ENCODE results near the gene SLC5A8.

SLC5A8 gene, protein sequence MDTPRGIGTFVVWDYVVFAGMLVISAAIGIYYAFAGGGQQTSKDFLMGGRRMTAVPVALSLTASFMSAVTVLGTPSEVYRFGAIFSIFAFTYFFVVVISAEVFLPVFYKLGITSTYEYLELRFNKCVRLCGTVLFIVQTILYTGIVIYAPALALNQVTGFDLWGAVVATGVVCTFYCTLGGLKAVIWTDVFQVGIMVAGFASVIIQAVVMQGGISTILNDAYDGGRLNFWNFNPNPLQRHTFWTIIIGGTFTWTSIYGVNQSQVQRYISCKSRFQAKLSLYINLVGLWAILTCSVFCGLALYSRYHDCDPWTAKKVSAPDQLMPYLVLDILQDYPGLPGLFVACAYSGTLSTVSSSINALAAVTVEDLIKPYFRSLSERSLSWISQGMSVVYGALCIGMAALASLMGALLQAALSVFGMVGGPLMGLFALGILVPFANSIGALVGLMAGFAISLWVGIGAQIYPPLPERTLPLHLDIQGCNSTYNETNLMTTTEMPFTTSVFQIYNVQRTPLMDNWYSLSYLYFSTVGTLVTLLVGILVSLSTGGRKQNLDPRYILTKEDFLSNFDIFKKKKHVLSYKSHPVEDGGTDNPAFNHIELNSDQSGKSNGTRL

DNA sequence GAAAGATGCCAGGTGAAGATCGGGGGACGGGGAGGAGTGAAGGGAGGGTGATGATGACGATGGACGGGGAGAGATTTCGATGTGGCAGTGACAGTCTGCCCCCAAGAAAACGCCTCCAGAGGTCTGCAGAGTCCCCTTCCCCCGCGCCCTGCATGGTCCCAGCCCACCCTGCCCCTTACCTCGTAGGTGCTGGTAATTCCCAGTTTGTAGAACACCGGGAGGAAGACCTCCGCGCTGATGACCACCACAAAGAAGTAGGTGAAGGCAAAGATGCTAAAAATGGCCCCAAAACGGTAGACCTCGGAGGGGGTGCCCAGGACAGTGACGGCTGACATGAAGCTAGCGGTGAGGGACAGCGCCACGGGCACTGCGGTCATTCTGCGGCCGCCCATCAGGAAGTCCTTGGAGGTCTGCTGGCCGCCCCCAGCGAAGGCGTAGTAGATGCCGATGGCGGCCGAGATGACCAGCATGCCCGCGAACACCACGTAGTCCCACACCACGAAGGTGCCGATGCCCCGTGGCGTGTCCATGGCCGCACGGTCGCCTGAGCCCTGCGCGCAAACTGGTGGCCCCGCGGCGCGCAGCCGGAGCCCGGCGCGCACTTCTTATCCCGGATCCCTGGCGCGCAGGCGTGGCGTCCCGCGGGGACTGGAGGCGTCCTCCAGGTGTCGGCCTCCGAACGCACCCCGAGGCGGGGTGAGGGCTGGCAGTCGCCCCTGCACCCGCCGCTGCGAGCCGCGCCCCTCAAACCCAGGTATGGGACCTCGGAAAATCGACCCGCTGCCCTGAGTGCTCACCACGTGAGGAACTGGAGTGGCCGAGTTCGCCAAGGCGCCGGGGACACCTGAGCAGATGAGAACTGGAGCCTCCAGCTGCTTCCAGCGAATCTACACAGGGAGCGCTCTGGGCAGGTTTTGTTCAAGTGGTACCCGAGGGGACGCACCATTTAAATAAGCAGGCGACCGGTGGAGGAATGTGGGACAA, at the start of gene SLC5A8:
Gene SLC5A8 (minus strand): TSS at position 920 of the 984 bp plus-strand sequence. CDS start 390 bp downstream, at position 530.
- peak in 2 of 56 donors; percentile 1 to 6 for DNase-seq

DNA sequence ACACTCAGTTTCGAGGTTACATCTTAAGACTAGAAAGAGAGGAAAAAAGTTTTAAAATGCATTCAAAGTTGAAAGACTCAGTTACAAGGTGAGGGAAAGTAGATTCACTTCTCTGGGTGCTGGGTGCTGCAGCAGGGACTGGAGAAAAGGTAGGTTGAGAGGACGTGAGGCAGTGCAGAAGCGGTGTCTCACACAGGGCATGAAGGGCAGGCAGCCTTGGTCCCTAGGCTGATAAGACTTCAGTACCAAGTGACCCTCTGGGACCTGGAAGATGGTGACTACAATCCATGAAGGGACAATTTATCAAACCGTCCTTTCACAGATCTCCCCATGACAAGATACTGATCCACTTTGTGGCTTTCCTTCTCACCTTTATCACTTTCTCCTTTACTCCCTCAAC, 47.3 kb upstream of the SLC5A8 start:
- no peak for DNase-seq

DNA sequence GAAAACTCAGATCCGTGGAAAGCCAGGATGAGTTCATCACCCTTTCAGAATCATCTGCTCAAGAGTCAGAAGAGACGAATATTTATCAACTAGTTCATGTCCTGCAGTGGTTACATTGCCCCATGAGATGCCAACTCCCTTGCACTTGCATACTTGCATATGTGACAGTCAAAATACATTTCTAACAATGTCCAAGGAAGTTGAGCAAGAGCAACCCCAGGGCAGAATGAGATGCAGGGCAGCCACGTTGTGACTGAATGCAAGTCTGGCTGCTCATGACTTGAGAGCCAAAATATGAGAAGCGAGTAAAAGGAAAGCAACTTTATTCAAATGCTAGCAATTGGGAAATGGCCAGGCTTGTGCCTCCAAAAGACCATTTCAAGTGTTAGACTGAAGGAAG, 46.2 kb upstream of the SLC5A8 start:
- DNase-seq: no peak

- no peak for DNase-seq
Measured at GRCh38 chr12:101243616-101244015, 33.6 kb upstream of the SLC5A8 start.

DNA sequence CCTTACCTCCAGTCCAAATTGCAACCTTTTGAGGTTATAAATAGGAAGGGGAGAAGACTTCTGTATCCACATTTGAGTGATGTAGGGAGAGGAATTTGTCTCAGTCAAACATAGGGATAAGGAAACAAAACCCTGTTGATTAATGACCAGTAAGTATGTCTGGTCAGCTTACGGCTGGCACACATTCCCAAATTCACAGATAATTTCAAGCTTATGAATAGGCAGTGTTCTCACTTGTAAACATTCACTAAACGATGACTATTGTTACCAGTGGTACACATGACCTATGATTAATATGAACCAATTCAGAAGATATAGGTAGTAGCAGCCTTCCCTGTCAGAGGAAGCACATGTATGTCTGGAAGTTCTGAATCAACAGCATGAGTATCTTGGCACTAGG, 33.0 kb upstream of the SLC5A8 start:
- no peak for DNase-seq

- DNase-seq: no peak
Measured at GRCh38 chr12:101238800-101239329, 28.8 kb upstream of the SLC5A8 start.

- no peak for DNase-seq
Measured at GRCh38 chr12:101238306-101238705, 28.3 kb upstream of the SLC5A8 start.

GRCh38 chr12:101235686-101236085, 25.6 kb upstream of the SLC5A8 start:
- no peak for DNase-seq

- DNase-seq: no peak
Measured at GRCh38 chr12:101231636-101232035, 21.6 kb upstream of the SLC5A8 start.

DNA sequence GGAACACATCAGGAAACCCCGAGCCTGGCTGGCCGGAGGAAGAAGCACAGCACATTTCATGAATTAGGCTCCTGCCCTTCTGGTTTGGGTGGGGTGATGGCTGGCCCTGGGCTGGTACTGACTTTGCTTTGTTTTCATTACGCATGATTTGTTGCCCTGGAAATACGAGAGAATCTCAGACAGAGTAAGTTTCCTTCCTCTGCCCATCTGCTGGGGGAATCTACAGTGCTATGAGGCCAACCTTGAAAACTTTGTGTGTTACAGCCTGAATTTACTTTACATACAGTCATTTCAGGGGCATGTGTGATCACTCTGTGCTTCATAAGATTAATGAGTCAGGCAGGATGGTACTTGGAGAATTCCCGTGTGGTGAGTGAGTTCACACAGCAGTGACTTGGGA, 20.5 kb upstream of the SLC5A8 start:
- no peak for DNase-seq

DNA sequence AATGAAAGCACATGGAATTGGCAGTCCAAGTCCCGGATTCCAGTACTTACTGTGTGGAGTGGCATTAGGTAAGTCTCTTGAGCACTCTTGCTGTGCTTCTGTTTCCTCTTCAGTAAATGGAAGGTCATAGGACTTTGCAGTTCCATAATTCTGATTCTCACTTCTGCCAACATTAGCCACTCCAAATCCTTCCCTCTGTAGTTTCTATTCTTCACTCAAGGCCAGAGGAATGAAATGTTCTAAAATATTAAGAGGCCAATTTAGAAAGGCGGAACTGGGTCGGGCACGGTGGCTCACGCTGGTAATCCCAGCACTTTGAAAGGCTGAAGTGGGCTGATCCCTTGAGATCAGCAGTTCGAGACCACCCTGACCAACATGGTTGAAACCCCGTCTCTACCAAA, 19.8 kb upstream of the SLC5A8 start:
- no peak for DNase-seq

DNA sequence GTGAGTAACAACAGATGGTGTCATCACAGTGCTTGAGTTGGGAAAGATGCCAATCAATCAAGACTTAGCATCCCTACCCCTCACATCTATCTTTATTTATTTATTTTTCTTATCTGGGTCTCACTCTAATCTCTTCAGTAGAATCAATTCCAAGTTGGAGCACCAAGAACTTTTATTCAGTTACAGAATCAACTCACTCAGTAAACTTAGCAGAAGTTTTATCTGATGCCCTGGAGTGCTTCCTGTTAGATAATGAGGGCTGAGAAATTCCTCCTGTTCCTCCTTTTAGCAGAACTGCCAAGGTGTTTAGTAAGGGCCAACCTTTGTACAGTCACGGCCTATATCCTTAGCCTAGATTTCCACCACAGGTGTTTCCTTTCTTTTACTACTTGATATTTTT, 11.3 kb upstream of the SLC5A8 start:
- no peak for DNase-seq

DNA sequence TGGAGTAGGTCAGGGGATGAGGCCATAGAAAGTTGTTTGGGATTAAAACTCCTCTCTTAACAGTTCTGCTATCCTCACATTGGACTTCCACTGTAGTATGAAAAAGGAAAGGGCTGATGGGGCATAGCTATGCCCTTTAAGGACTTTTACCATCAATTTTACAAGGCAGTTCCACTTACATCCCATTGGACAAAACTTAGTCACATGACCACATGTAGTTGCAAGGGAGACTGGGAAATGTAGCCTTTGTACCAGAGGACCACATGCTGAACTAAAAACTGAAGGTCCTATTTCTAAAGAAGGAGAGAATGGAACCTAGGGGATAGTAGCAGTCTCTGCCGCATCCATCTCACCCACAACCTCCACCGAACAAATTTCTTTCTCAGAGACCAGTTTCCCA, 6.8 kb upstream of the SLC5A8 start:
- no peak for DNase-seq

- no peak for DNase-seq
Measured at GRCh38 chr12:101207086-101207780, 2.8 kb downstream of the SLC5A8 start.

- no peak for DNase-seq
Measured at GRCh38 chr12:101204602-101205304, 5.3 kb downstream of the SLC5A8 start.

- no peak for DNase-seq
Measured at GRCh38 chr12:101200824-101201223, 9.2 kb downstream of the SLC5A8 start.

- no peak for DNase-seq
Measured at GRCh38 chr12:101200145-101200544, 9.9 kb downstream of the SLC5A8 start.

GRCh38 chr12:101186291-101186690, 23.7 kb downstream of the SLC5A8 start:
- DNase-seq: no peak

- no peak for DNase-seq
Measured at GRCh38 chr12:101181776-101182175, 28.3 kb downstream of the SLC5A8 start.

- no peak for DNase-seq
Measured at GRCh38 chr12:101174541-101174940, 35.5 kb downstream of the SLC5A8 start.

Measured in amygdala (tissue), 56 donors.